OCI-LY7 (cell line): ENCODE measurements around the gene SPINK5. TPM values are rescaled to one million over a fixed set of nuclear protein-coding genes. Genes with fewer than 3 reads are reported as not detected.

Experiments used
- BruUV-seq: library from RNA; stranded (reverse); fragments of 400-500 nt; replicated peaks from 2 replicates; lab custom pipeline; 2021; lab: Mats Ljungman, UMichigan
- CTCF ChIA-PET: fragments of 300-600 bp; sonication (Branson Sonifier 250); formaldehyde crosslinking; loops from one replicate; lab custom pipeline; 2022; ENCODE audit warnings: antibody characterized with exemption; ENCODE audit not compliant: unreplicated experiment; lab: Charles Lee
- POLR2A ChIA-PET: fragments of 300-600 bp; sonication (Branson Sonifier 250); formaldehyde crosslinking; loops from one replicate; lab custom pipeline; 2022; ENCODE audit warnings: antibody characterized with exemption; lab: Charles Lee
- DNase-seq: peaks from one replicate; pipeline ENCODE4 v3.0.0-alpha.2; 2015; ENCODE audit warnings: low spot score
- H2AFZ ChIP-seq: fragments of 200-600 bp; sonication (generic), shearing (Covaris generic); 2 replicates; pipeline ENCODE4 v1.6.1; 2014; ENCODE audit warnings: mild to moderate bottlenecking, antibody characterized with exemption, low read length, moderate library complexity
- H3K27ac ChIP-seq: fragments of 200-600 bp; sonication (generic); 2 replicates; pipeline ENCODE4 v1.5.1; 2014; ENCODE audit warnings: mixed run types, low read depth, mild to moderate bottlenecking, moderate library complexity, low read length, inconsistent platforms; ENCODE audit not compliant: poor library complexity, severe bottlenecking
- H3K36me3 ChIP-seq: fragments of 200-600 bp; sonication (generic); 2 replicates; pipeline ENCODE4 v1.6.1; 2014; ENCODE audit warnings: mild to moderate bottlenecking, antibody characterized with exemption, low read length, moderate library complexity, mixed read lengths; ENCODE audit not compliant: insufficient read depth
- H3K4me1 ChIP-seq: fragments of 200-600 bp; sonication (generic); 2 replicates; pipeline ENCODE4 v1.5.1; 2014; ENCODE audit warnings: mild to moderate bottlenecking, low read length; ENCODE audit not compliant: insufficient read depth, poor library complexity, severe bottlenecking
- H3K4me2 ChIP-seq: fragments of 200-600 bp; sonication (generic); 2 replicates; pipeline ENCODE4 v1.6.1; 2014; ENCODE audit warnings: mild to moderate bottlenecking, low read length
- H3K4me3 ChIP-seq: fragments of 200-600 bp; sonication (generic); 2 replicates; pipeline ENCODE4 v1.5.1; 2014; ENCODE audit warnings: mild to moderate bottlenecking, low read depth, low read length; ENCODE audit not compliant: poor library complexity, severe bottlenecking
- H3K79me2 ChIP-seq: fragments of 200-600 bp; sonication (generic); 2 replicates; pipeline ENCODE4 v1.6.1; 2016; ENCODE audit warnings: low read depth, mild to moderate bottlenecking, low read length, moderate library complexity, mixed read lengths; ENCODE audit not compliant: insufficient read depth
- H3K9me2 ChIP-seq: fragments of 200-600 bp; sonication (generic); 2 replicates; pipeline ENCODE4 v1.6.1; 2016; ENCODE audit warnings: mild to moderate bottlenecking, low read length, mixed read lengths; ENCODE audit not compliant: insufficient read depth
- H3K9me3 ChIP-seq: fragments of 200-600 bp; sonication (generic); 2 replicates; pipeline ENCODE4 v1.6.1; 2014; ENCODE audit warnings: mild to moderate bottlenecking, mixed run types, low read length, mixed read lengths
- H4K20me1 ChIP-seq: fragments of 200-600 bp; sonication (generic); 2 replicates; pipeline ENCODE4 v1.6.1; 2014; ENCODE audit warnings: mild to moderate bottlenecking, antibody characterized with exemption, low read length, moderate library complexity, mixed read lengths; ENCODE audit not compliant: insufficient read depth
- CTCF ChIP-seq: fragments of 200-600 bp; sonication (generic); conservative IDR thresholded peaks from 2 replicates; pipeline ENCODE4 v1.5.1; 2014; ENCODE audit warnings: mild to moderate bottlenecking, antibody characterized with exemption, low read length, moderate library complexity, mixed read lengths
- EZH2phosphoT487 ChIP-seq: fragments of 200-600 bp; sonication (generic); IDR thresholded peaks from 2 replicates; pipeline ENCODE4 v1.6.1; 2018; ENCODE audit warnings: low read depth, borderline replicate concordance, mild to moderate bottlenecking, mixed run types, antibody characterized with exemption, low read length, moderate library complexity, mixed read lengths
- intact Hi-C: fragments of 100-400 bp; cut with micrococcal nuclease; formaldehyde crosslinking; loops from one replicate; pipeline ENCODE4 v1.10.0; 2022; ENCODE audit not compliant: unreplicated experiment
- total RNA-seq, 2 experiments: library from RNA; depleted of rRNA in 1 of 2; stranded (reverse); fragments of >200 nt in 1 of 2; shearing (Covaris generic) in 1 of 2; gene quantifications; 2 replicates each; pipeline ENCODE4 v1.2.3, GENCODE V29; 2014 to 2022

Gene SPINK5
- total RNA-seq, 2 experiments from 2014 or later: not detected

GRCh38 chr5:148135091-148136048, 71.6 kb downstream of the SPINK5 start:
- no peaks in the 10 kb centered on the region for H3K9me3 ChIP-seq
- ChIA-PET CTCF (no interaction called here), POLR2A (interaction anchor here (0.5 kb wide), 1 partner anchor 85 kb away, joined by 3 read pairs; no protein-coding TSS in a partner anchor)
- H2AFZ ChIP-seq: no peak overlapping the region
- no peak for DNase-seq
- intact Hi-C loops: no loop called here
- H3K79me2 ChIP-seq: no peaks in the 10 kb centered on the region
- no TSS peak for BruUV-seq
- no peaks in the 10 kb centered on the region for H4K20me1 ChIP-seq
- H3K9me2 ChIP-seq: no peaks in the 10 kb centered on the region
- H3K4me3 ChIP-seq: no peak overlapping the region
- H3K36me3 ChIP-seq: no peaks in the 10 kb centered on the region
- no peak for TF ChIP-seq CTCF
- TF ChIP-seq EZH2phosphoT487: no peak
- no peaks in the 10 kb centered on the region for H3K4me1 ChIP-seq
- no peak overlapping the region for H3K27ac ChIP-seq
- no peak overlapping the region for H3K4me2 ChIP-seq

- no peak overlapping the region for H3K27ac ChIP-seq
- TF ChIP-seq EZH2phosphoT487: no peak
- TF ChIP-seq CTCF: no peak
- ChIA-PET CTCF (no interaction called here), POLR2A (interaction anchor here (0.7 kb wide), 1 partner anchor 448 kb away, joined by 3 read pairs; no protein-coding TSS in a partner anchor)
- H2AFZ ChIP-seq: no peak overlapping the region
- intact Hi-C loops: no loop called here
- H3K79me2 ChIP-seq: no peaks in the 10 kb centered on the region
- no peaks in the 10 kb centered on the region for H4K20me1 ChIP-seq
- H3K9me2 ChIP-seq: no peaks in the 10 kb centered on the region
- H3K4me3 ChIP-seq: no peak overlapping the region
- no peak overlapping the region for H3K4me2 ChIP-seq
- H3K36me3 ChIP-seq: no peaks in the 10 kb centered on the region
- no TSS peak for BruUV-seq
- H3K9me3 ChIP-seq: no peaks in the 10 kb centered on the region
- no peaks in the 10 kb centered on the region for H3K4me1 ChIP-seq
- DNase-seq: no peak
These were observed 77.1 kb downstream of the SPINK5 start for GRCh38 chr5:148140846-148141245.

- intact Hi-C loops: no loop called here
- Histone ChIP-seq H3K9me2 (no peaks in the 10 kb centered on the region), H3K27ac (no peak overlapping the region), H3K9me3 (no peaks in the 10 kb centered on the region), H3K79me2 (no peaks in the 10 kb centered on the region), H3K4me2 (no peak overlapping the region), H2AFZ (no peak overlapping the region), H3K4me3 (no peak overlapping the region), H3K4me1 (no peaks in the 10 kb centered on the region), H4K20me1 (no peaks in the 10 kb centered on the region), H3K36me3 (no peaks in the 10 kb centered on the region)
- TF ChIP-seq CTCF (no peak), EZH2phosphoT487 (no peak)
- CTCF ChIA-PET: no interaction called here
- POLR2A ChIA-PET: no interaction called here
- no TSS peak for BruUV-seq
- no peak for DNase-seq
These were observed 77.9 kb downstream of the SPINK5 start for GRCh38 chr5:148141645-148142044.
